ENCODE measurements around the gene ZSCAN18. TPM values are rescaled to one million over a fixed set of nuclear protein-coding genes. Genes with fewer than 3 reads are reported as not detected.

The ZSCAN18 gene
- total RNA-seq, 3 donors from 2014 or later (not counting 1 experiment from before 2014, with no cell fraction given), result 29.9 to 42.7 (median 35.9) TPM

GRCh38 chr19:58108546-58108817, 10.5 kb upstream of the ZSCAN18 start:
- H3K4me3 ChIP-seq (ENCODE audit: low read length), result no peak overlapping the region
- ATAC-seq (no peak), DNase-seq (no peak)
- Mint-ChIP-seq H3K36me3 (peaks cover 43% of the 10 kb centered on the region), H3K9me3 (peaks cover 8 to 18% of the 10 kb centered on the region in 2 donors), H3K27me3 (ENCODE audit: low read depth in 2 of 2) (no peaks in the 10 kb centered on the region), H3K4me3 (no peak overlapping the region), H3K4me1 (no peaks in the 10 kb centered on the region), H3K27ac (no peak overlapping the region)
- intact Hi-C loops (cut with micrococcal nuclease), result no loop called here
- no peaks in the 10 kb centered on the region for H3K27me3 ChIP-seq (ENCODE audit: control insufficient read depth, insufficient read depth, low read length)
- peaks cover 61% of the 10 kb centered on the region for H3K9me3 ChIP-seq (ENCODE audit: control insufficient read depth, insufficient read depth, low read length)
- H3K4me1 ChIP-seq (ENCODE audit: control insufficient read depth, insufficient read depth, low read length), result no peaks in the 10 kb centered on the region
- WGBS (ENCODE audit: insufficient coverage), result 100% methylated on average over 3 of the region's 3 CpGs
- no peaks in the 10 kb centered on the region for H3K36me3 ChIP-seq (ENCODE audit: control insufficient read depth, insufficient read depth, low read length)
- no peak for TF ChIP-seq CTCF (IDR thresholded peaks at IDR 0.05)
- H3K27ac ChIP-seq (ENCODE audit: low read length), result no peak overlapping the region

GRCh38 chr19:58107778-58108545, 9.9 kb upstream of the ZSCAN18 start:
- no peak overlapping the region for H3K27ac Mint-ChIP-seq
- 93% methylated on average over 6 of the region's 7 CpGs for WGBS (ENCODE audit: insufficient coverage)
- no peaks in the 10 kb centered on the region for H3K27me3 Mint-ChIP-seq (ENCODE audit: low read depth in 2 of 2)
- Histone ChIP-seq H3K27ac (ENCODE audit: low read length) (no peak overlapping the region), H3K4me1 (ENCODE audit: control insufficient read depth, insufficient read depth, low read length) (no peaks in the 10 kb centered on the region), H3K4me3 (ENCODE audit: low read length) (no peak overlapping the region), H3K27me3 (ENCODE audit: control insufficient read depth, insufficient read depth, low read length) (no peaks in the 10 kb centered on the region), H3K36me3 (ENCODE audit: control insufficient read depth, insufficient read depth, low read length) (no peaks in the 10 kb centered on the region), H3K9me3 (ENCODE audit: control insufficient read depth, insufficient read depth, low read length) (peaks cover 59% of the 10 kb centered on the region)
- TF ChIP-seq CTCF (IDR thresholded peaks at IDR 0.05), result no peak
- H3K4me1 Mint-ChIP-seq, result no peaks in the 10 kb centered on the region
- intact Hi-C loops (cut with micrococcal nuclease), result no loop called here
- H3K9me3 Mint-ChIP-seq, result peaks cover 11 to 21% of the 10 kb centered on the region in 2 donors
- peaks cover 48% of the 10 kb centered on the region for H3K36me3 Mint-ChIP-seq
- no peak for DNase-seq
- no peak for ATAC-seq
- H3K4me3 Mint-ChIP-seq, result no peak overlapping the region

DNA sequence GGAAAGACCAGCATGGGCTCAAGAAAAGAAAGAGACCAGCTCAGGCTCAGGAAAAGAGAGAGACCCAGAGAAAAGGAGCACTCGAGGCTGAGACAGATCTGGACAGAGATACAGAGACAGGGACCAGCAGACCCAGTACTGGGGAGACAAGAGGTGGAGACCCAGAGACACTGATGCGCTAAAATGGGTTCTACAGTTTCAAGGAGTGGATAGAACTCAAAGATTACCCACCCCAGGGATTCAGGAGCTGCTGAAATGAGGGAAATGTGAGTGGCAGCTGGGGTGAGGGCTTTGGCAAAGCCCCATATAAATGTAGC, 609 bp upstream of the ZSCAN18 start:
- WGBS (ENCODE audit: insufficient coverage), result 12% methylated on average over 2 of the region's 2 CpGs
- Mint-ChIP-seq H3K36me3 (peaks cover 13% of the 10 kb centered on the region), H3K9me3 (peaks cover 3 to 9% of the 10 kb centered on the region in 2 donors), H3K4me1 (peaks cover 14 to 30% of the 10 kb centered on the region in 2 donors), H3K27ac (peak overlapping the region; percentile 98 to 99), H3K27me3 (ENCODE audit: low read depth in 2 of 2) (peaks cover 0 to 3% of the 10 kb centered on the region in 2 donors), H3K4me3 (peak overlapping the region; percentile 88)
- peak overlapping the region; percentile 56 for H3K4me3 ChIP-seq (ENCODE audit: low read length)
- peaks cover 15% of the 10 kb centered on the region for H3K4me1 ChIP-seq (ENCODE audit: control insufficient read depth, insufficient read depth, low read length)
- TF ChIP-seq CTCF (IDR thresholded peaks at IDR 0.05), result no peak
- no peaks in the 10 kb centered on the region for H3K36me3 ChIP-seq (ENCODE audit: control insufficient read depth, insufficient read depth, low read length)
- H3K27me3 ChIP-seq (ENCODE audit: control insufficient read depth, insufficient read depth, low read length), result no peaks in the 10 kb centered on the region
- H3K27ac ChIP-seq (ENCODE audit: low read length), result peak overlapping the region; percentile 99
- intact Hi-C loops (cut with micrococcal nuclease), result loop anchor here (1.0 to 2.0 kb wide), 2 partner anchors 52 to 96 kb away; partner anchors contain the start of genes ZNF329 and ZNF606
- DNase-seq (no peak), ATAC-seq (no peak)
- peaks cover 40% of the 10 kb centered on the region for H3K9me3 ChIP-seq (ENCODE audit: control insufficient read depth, insufficient read depth, low read length)

DNA sequence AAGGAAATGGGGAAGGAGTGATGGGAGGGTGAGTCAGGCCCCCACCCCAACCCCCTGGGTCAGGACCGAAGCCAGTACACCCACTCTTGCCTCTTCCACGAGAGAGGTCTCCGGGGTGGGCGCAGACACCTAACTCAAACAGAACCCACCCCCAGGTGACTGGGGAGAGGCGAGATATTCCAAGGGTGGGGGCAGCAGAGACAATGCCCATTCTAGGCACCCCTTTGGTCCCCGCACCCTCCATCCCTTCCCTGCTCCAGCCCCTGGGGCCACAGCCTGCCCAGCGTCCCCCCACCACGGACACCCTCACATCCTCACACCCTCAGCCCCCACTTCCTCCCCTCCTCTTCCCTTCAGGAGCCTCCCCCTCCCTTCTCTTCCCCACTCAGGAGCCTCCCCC, 682 bp downstream of the ZSCAN18 start:
- no peak for TF ChIP-seq CTCF (IDR thresholded peaks at IDR 0.05)
- 57% methylated on average over 7 of the region's 8 CpGs for WGBS (ENCODE audit: insufficient coverage)
- intact Hi-C loops (cut with micrococcal nuclease), result no loop called here
- Mint-ChIP-seq H3K4me3 (peak overlapping the region; percentile 88), H3K27me3 (ENCODE audit: low read depth in 2 of 2) (peaks cover 0 to 3% of the 10 kb centered on the region in 2 donors), H3K9me3 (peaks cover 3 to 8% of the 10 kb centered on the region in 2 donors), H3K27ac (peak overlapping the region; percentile 98 to 99), H3K4me1 (peaks cover 14 to 34% of the 10 kb centered on the region in 2 donors), H3K36me3 (peaks cover 8% of the 10 kb centered on the region)
- Histone ChIP-seq H3K4me1 (ENCODE audit: control insufficient read depth, insufficient read depth, low read length) (peaks cover 15% of the 10 kb centered on the region), H3K9me3 (ENCODE audit: control insufficient read depth, insufficient read depth, low read length) (peaks cover 48% of the 10 kb centered on the region), H3K27ac (ENCODE audit: low read length) (peak overlapping the region; percentile 99), H3K27me3 (ENCODE audit: control insufficient read depth, insufficient read depth, low read length) (no peaks in the 10 kb centered on the region), H3K4me3 (ENCODE audit: low read length) (peak overlapping the region; percentile 81), H3K36me3 (ENCODE audit: control insufficient read depth, insufficient read depth, low read length) (no peaks in the 10 kb centered on the region)
- ATAC-seq (no peak), DNase-seq (no peak)
